Measurements from ENCODE around the gene KLHL30. TPM values are rescaled to one million over a fixed set of nuclear protein-coding genes. Genes with fewer than 3 reads are reported as not detected.

The KLHL30 gene
- total RNA-seq, 2 donors from 2014 or later = not detected

DNA sequence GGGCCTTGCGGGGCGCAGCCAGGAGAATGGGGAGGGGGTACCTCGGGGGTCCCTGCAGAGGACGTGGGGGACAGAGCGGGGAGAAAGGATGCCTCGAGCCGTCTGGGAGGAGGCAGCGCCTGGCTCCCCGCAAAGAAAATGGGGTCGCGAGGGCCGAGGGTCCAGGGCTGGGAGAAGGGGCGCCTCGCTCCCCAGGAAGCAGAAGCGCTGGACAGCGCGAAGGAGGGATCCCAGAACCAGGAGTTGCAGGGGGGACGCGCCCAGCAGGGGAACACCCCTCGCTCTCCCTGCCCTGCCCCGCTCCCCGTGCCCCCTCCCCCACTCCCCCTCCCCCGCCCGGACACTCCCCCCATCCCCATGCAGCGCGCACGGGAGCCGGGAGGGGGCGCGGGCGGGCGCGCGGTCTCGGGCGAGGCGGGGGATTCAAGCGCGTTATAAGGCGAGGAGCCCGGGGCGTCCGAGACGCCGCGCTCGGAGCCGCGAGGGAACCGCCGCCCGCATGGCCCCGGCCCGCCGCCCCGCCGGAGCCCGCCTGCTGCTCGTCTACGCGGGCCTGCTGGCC, 20.1 kb downstream of the KLHL30 start, which contains the start of gene ERFE:
TSS of gene ERFE (plus strand) at position 462 of the 562 bp plus-strand sequence. CDS start at position 500, 38 bp downstream.
- TF ChIP-seq, protein P1, sequence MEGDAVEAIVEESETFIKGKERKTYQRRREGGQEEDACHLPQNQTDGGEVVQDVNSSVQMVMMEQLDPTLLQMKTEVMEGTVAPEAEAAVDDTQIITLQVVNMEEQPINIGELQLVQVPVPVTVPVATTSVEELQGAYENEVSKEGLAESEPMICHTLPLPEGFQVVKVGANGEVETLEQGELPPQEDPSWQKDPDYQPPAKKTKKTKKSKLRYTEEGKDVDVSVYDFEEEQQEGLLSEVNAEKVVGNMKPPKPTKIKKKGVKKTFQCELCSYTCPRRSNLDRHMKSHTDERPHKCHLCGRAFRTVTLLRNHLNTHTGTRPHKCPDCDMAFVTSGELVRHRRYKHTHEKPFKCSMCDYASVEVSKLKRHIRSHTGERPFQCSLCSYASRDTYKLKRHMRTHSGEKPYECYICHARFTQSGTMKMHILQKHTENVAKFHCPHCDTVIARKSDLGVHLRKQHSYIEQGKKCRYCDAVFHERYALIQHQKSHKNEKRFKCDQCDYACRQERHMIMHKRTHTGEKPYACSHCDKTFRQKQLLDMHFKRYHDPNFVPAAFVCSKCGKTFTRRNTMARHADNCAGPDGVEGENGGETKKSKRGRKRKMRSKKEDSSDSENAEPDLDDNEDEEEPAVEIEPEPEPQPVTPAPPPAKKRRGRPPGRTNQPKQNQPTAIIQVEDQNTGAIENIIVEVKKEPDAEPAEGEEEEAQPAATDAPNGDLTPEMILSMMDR (conservative IDR thresholded peaks at IDR 0.05) = peak; percentile 75
- Histone ChIP-seq H3K4me1 (ENCODE audit: control insufficient read depth, insufficient read depth, low read length) (no peaks in the 10 kb centered on the region), H3K4me3 (ENCODE audit: low read length) (peak within 1 kb of the TSS; percentile 58), H3K27me3 (ENCODE audit: control insufficient read depth, insufficient read depth, low read length, poor library complexity, severe bottlenecking) (peaks cover 46% of the 10 kb centered on the region), H3K36me3 (ENCODE audit: control insufficient read depth, insufficient read depth, low read length) (no peaks in the 10 kb centered on the region), H3K27ac (ENCODE audit: low read depth, low read length) (no peak within 1 kb of the TSS), H3K9me3 (ENCODE audit: control insufficient read depth, low read length) (no peaks in the 10 kb centered on the region), H3K9ac (ENCODE audit: extremely low read depth, low read length, poor library complexity, severe bottlenecking) (no peak within 1 kb of the TSS)
- Mint-ChIP-seq H3K4me1 (peaks cover 2% of the 10 kb centered on the region), H3K27ac (no peak within 1 kb of the TSS), H3K4me3 (peak within 1 kb of the TSS; percentile 49), H3K9me3 (peaks cover 4% of the 10 kb centered on the region), H3K27me3 (ENCODE audit: insufficient read depth) (peaks cover 56% of the 10 kb centered on the region), H3K36me3 (ENCODE audit: low read depth) (no peaks in the 10 kb centered on the region)
- peak; percentile 89 for DNase-seq
- WGBS, 2 experiments (ENCODE audit: insufficient coverage in 1 of 2, insufficient read length in 1 of 2) = 14 to 58% methylated on average over 4 to 54 of the region's 61 CpGs

DNA sequence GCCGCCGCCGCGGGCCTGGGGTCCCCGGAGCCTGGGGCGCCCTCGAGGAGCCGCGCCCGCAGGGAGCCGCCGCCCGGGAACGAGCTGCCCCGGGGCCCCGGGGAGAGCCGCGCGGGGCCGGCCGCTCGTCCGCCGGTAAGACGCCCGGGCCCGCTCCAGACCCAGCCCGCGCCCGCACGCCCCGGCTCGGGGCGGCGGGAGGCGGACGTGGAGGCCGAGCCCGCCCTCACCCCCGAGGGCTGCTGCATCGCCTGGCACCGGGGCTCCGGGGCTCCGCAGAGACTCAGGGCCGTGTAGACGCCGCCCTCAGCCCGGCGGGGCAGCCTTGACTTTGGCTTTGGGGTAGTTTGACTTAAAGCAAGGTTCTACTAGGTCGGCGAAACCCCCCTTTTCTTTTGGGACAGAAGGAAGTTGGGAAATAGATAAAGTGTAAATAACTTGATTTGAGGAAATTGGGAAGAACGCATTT, 20.6 kb downstream of the KLHL30 start:
- H3K27ac ChIP-seq (ENCODE audit: low read depth, low read length) = no peak overlapping the region
- 6 to 46% methylated on average over 3 to 52 of the region's 52 CpGs for WGBS, 2 experiments (ENCODE audit: insufficient coverage in 1 of 2, insufficient read length in 1 of 2)
- Mint-ChIP-seq H3K27ac (no peak overlapping the region), H3K27me3 (ENCODE audit: insufficient read depth) (peaks cover 56% of the 10 kb centered on the region), H3K4me1 (peaks cover 2% of the 10 kb centered on the region), H3K4me3 (peak overlapping the region; percentile 49), H3K9me3 (peaks cover 2% of the 10 kb centered on the region), H3K36me3 (ENCODE audit: low read depth) (no peaks in the 10 kb centered on the region)
- H3K4me1 ChIP-seq (ENCODE audit: control insufficient read depth, insufficient read depth, low read length) = no peaks in the 10 kb centered on the region
- DNase-seq = peak; percentile 74
- TF ChIP-seq, protein P1 (conservative IDR thresholded peaks at IDR 0.05) = no peak
- H3K36me3 ChIP-seq (ENCODE audit: control insufficient read depth, insufficient read depth, low read length) = no peaks in the 10 kb centered on the region
- no peaks in the 10 kb centered on the region for H3K9me3 ChIP-seq (ENCODE audit: control insufficient read depth, low read length)
- H3K27me3 ChIP-seq (ENCODE audit: control insufficient read depth, insufficient read depth, low read length, poor library complexity, severe bottlenecking) = peaks cover 51% of the 10 kb centered on the region
- H3K9ac ChIP-seq (ENCODE audit: extremely low read depth, low read length, poor library complexity, severe bottlenecking) = no peak overlapping the region
- H3K4me3 ChIP-seq (ENCODE audit: low read length) = peak overlapping the region; percentile 58

DNA sequence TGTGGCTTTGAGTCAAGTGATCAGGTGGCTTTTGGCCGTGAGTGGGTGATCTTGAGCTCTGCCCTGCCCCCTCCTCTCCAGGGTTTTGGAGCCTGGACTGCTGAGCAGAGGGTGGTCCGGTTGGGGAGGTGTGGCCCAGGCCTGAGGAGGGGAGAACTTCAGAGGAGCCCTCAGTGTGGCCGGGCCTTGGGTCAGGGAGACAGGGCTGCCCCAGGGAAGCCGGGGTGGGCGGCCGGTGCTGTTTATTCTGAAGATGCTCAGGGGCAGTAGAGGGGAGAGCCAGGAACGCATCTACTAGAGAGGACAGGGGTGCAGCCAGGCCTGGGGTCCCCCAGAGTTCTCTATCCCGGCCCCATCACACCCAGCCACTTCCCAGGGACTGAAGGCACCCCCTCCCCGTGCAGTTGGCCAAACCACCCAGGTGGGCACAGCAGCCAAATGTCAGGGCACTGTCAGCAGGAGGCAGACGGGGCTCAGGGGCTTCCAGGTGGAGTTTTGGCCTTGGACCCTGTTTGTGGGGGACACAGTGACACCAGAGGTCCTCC, 21.3 kb downstream of the KLHL30 start:
- peaks cover 2% of the 10 kb centered on the region for H3K4me1 Mint-ChIP-seq
- Histone ChIP-seq H3K27ac (ENCODE audit: low read depth, low read length) (no peak overlapping the region), H3K27me3 (ENCODE audit: control insufficient read depth, insufficient read depth, low read length, poor library complexity, severe bottlenecking) (peaks cover 57% of the 10 kb centered on the region), H3K9me3 (ENCODE audit: control insufficient read depth, low read length) (no peaks in the 10 kb centered on the region), H3K9ac (ENCODE audit: extremely low read depth, low read length, poor library complexity, severe bottlenecking) (no peak overlapping the region), H3K36me3 (ENCODE audit: control insufficient read depth, insufficient read depth, low read length) (no peaks in the 10 kb centered on the region), H3K4me3 (ENCODE audit: low read length) (peak overlapping the region; percentile 58), H3K4me1 (ENCODE audit: control insufficient read depth, insufficient read depth, low read length) (no peaks in the 10 kb centered on the region)
- H3K9me3 Mint-ChIP-seq = no peaks in the 10 kb centered on the region
- H3K36me3 Mint-ChIP-seq (ENCODE audit: low read depth) = no peaks in the 10 kb centered on the region
- WGBS, 2 experiments (ENCODE audit: insufficient coverage in 1 of 2, insufficient read length in 1 of 2) = 63 to 73% methylated on average over 3 to 10 of the region's 10 CpGs
- TF ChIP-seq, protein P1 (conservative IDR thresholded peaks at IDR 0.05) = no peak
- peak overlapping the region; percentile 49 for H3K4me3 Mint-ChIP-seq
- DNase-seq = peak; percentile 52
- no peak overlapping the region for H3K27ac Mint-ChIP-seq
- peaks cover 63% of the 10 kb centered on the region for H3K27me3 Mint-ChIP-seq (ENCODE audit: insufficient read depth)

All from endodermal cell (in vitro differentiated cells).